Esophagus squamous epithelium (tissue), 5 donors: Measurements from ENCODE around the gene OR2L3. TPM values are rescaled to one million over a fixed set of nuclear protein-coding genes. Genes with fewer than 3 reads are reported as not detected.

Experiments used
- DNase-seq: peaks from one replicate; lab custom pipeline; 2025; lab: John Stamatoyannopoulos, UW
- H3K27ac ChIP-seq, 4 donors: fragments of 200-600 bp; sonication (generic); one replicate each; pipeline ENCODE4 v1.5.1; 2016 to 2019; ENCODE audit warnings: mild to moderate bottlenecking in 1 of 4
- H3K27me3 ChIP-seq, 4 donors: fragments of 200-600 bp; sonication (generic); 1 replicate in 3 of 4; 2 replicates in 1 of 4; pipeline versions ENCODE4 v1.5.1 to v1.6.0; 2017 to 2021; ENCODE audit warnings: antibody characterized with exemption in 1 of 4
- H3K36me3 ChIP-seq, 3 donors: fragments of 200-600 bp; sonication (generic); one replicate each; pipeline ENCODE4 v1.5.1; 2016 to 2019
- H3K4me1 ChIP-seq, 3 donors: fragments of 200-600 bp; sonication (generic); one replicate each; pipeline ENCODE4 v1.5.1; 2017 to 2019
- H3K4me3 ChIP-seq, 4 donors: fragments of 200-600 bp; sonication (generic); 1 replicate in 3 of 4; 2 replicates in 1 of 4; pipeline ENCODE4 v1.5.1; 2016 to 2019; ENCODE audit warnings: mild to moderate bottlenecking in 2 of 4, moderate library complexity in 1 of 4
- H3K9me3 ChIP-seq, 3 donors: fragments of 200-600 bp; sonication (generic); one replicate each; pipeline ENCODE4 v1.5.1; 2016 to 2019
- POLR2A ChIP-seq, 4 donors: fragments of 450-650 bp; IDR thresholded peaks; one replicate each; pipeline ENCODE4 v1.6.1; 2017; ENCODE audit warnings: antibody characterized with exemption in 4 of 4, mild to moderate bottlenecking in 4 of 4, moderate library complexity in 3 of 4
- WGBS, 2 donors: methylation state at CpG; one replicate each; pipeline ENCODE4 v1.1.5; 2018; 5-methylcytosine and 5-hydroxymethylcytosine counted together
- intact Hi-C: fragments of 100-400 bp; cut with DNase I; formaldehyde crosslinking; loops from one replicate; pipeline ENCODE4 v1.15.0; 2022
- small RNA-seq, 4 donors: library from RNA; depleted of rRNA; stranded (forward); fragments of <200 nt; gene quantifications; one replicate each; pipeline ENCODE3, GENCODE V24; 2016
- total RNA-seq, 4 donors: library from RNA; depleted of rRNA; stranded (reverse); fragments of >200 nt; gene quantifications; one replicate each; pipeline ENCODE4 v1.1.0, GENCODE V29; 2016
- TF ChIP-seq, protein P1 (sequence below), 6 experiments: fragments of 450-650 bp in 4 of 6; fragments of 200-600 bp in 2 of 6; sonication (generic) in 2 of 6; IDR thresholded peaks; one replicate each; pipeline ENCODE4 v1.5.1; 2016 to 2019; ENCODE audit warnings: antibody characterized with exemption in 6 of 6, mild to moderate bottlenecking in 4 of 6, moderate library complexity in 4 of 6
- donor health status: DM: yes; HTN: yes; CAD: no.

The OR2L3 gene
- total RNA-seq, 4 donors from 2014 or later, result not detected

DNA sequence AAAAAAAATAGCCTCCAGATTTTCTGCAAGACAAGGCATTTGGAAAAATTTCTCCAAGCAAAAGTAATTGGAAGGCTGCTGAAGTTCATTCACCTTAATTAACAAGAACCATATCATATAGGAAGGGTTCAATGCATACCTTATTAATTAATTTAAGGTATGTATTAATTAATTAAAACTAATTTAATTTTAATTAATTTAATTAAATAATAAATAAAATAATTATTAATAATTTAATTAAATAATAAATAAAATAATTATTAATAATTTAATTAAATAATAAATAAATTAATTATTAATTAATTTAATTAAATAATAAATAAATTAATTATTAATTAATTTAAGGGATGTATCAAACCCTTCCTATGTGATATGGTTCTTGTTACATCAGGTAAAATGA is 56.2 kb downstream of the OR2L3 start:
- no peak overlapping the region for H3K4me3 ChIP-seq
- H3K36me3 ChIP-seq, result no peaks in the 10 kb centered on the region
- H3K4me1 ChIP-seq, result no peaks in the 10 kb centered on the region
- H3K27ac ChIP-seq, result no peak overlapping the region
- no peak for DNase-seq
- TF ChIP-seq, protein P1, sequence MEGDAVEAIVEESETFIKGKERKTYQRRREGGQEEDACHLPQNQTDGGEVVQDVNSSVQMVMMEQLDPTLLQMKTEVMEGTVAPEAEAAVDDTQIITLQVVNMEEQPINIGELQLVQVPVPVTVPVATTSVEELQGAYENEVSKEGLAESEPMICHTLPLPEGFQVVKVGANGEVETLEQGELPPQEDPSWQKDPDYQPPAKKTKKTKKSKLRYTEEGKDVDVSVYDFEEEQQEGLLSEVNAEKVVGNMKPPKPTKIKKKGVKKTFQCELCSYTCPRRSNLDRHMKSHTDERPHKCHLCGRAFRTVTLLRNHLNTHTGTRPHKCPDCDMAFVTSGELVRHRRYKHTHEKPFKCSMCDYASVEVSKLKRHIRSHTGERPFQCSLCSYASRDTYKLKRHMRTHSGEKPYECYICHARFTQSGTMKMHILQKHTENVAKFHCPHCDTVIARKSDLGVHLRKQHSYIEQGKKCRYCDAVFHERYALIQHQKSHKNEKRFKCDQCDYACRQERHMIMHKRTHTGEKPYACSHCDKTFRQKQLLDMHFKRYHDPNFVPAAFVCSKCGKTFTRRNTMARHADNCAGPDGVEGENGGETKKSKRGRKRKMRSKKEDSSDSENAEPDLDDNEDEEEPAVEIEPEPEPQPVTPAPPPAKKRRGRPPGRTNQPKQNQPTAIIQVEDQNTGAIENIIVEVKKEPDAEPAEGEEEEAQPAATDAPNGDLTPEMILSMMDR (IDR thresholded peaks at IDR 0.05), result no peak
- TF ChIP-seq POLR2A (IDR thresholded peaks at IDR 0.05), result no peak
- intact Hi-C loops, result no loop called here
- H3K9me3 ChIP-seq, result no peaks in the 10 kb centered on the region
- H3K27me3 ChIP-seq, result no peaks in the 10 kb centered on the region

DNA sequence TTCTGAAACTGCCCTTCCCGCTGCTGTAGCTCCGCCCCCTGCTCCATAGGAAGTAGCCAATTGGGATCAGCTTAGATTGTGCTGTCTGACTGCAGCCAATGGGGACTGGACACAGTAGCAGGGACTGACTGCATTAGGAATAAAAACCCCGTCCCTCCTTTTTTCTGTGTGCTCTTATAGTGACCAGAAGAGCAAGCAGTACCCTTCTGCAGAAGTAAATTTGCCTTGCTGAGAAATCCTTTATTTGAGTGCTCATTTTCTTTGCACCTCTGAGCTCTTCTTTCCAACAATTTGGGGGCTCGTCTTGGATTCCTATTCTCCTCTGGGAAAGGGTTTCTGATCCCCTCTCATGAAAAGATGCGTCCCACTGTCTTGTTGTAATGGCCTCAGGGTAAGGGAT is 64.5 kb downstream of the OR2L3 start:
- TF ChIP-seq POLR2A (IDR thresholded peaks at IDR 0.05), result no peak
- TF ChIP-seq, protein P1 (IDR thresholded peaks at IDR 0.05), result no peak
- peaks cover 0 to 21% (median 16%) of the 10 kb centered on the region in 3 donors for H3K9me3 ChIP-seq
- H3K27ac ChIP-seq, result no peak overlapping the region
- H3K36me3 ChIP-seq, result no peaks in the 10 kb centered on the region
- intact Hi-C loops, result no loop called here
- no peak for DNase-seq
- H3K27me3 ChIP-seq, result no peaks in the 10 kb centered on the region
- WGBS, 2 donors, result 67 to 88% methylated on average over 4 to 5 of the region's 5 CpGs
- no peaks in the 10 kb centered on the region for H3K4me1 ChIP-seq
- no peak overlapping the region for H3K4me3 ChIP-seq

Small RNAs within 50 kb of the gene (small RNA-seq; reads per million reads assigned to genes)
- 0 reads per million in 4 donors for gene RF00019

Other genes starting within 250 kb of the OR2L3 start
- not detected for gene OR14A16, start 222.7 kb upstream of the OR2L3 start, total RNA-seq
- gene OR11L1, start 204.9 kb upstream of the OR2L3 start, total RNA-seq, result not detected
- 1 to 10 TPM in 1 of 4 donors, under 1 TPM in 2, not detected in 1; 0.19 to 6.5 (median 0.26) TPM for gene TRIM58, start 189.6 kb upstream of the OR2L3 start, total RNA-seq
- gene OR2W3, start 151.2 kb upstream of the OR2L3 start, total RNA-seq, result 1 to 10 TPM in 2 of 4 donors, not detected in 2; 1.5 to 1.8 TPM
- gene OR2T8, start 126.6 kb upstream of the OR2L3 start, total RNA-seq, result under 1 TPM in 1 of 4 donors, not detected in 3; 0.23 TPM
- gene OR2AJ1, start 121.9 kb upstream of the OR2L3 start, total RNA-seq, result not detected
- not detected for gene OR2L8, start 98.0 kb upstream of the OR2L3 start, total RNA-seq
- gene OR2AK2, start 81.6 kb upstream of the OR2L3 start, total RNA-seq, result not detected
- not detected for gene OR2L5, start 33.2 kb upstream of the OR2L3 start, total RNA-seq
- gene OR2L2, start 16.8 kb upstream of the OR2L3 start, total RNA-seq, result not detected
- not detected for gene OR2L13, start 48.3 kb downstream of the OR2L3 start, total RNA-seq
- gene OR2M5, start 98.3 kb downstream of the OR2L3 start, total RNA-seq, result not detected
- gene OR2M2, start 128.0 kb downstream of the OR2L3 start, total RNA-seq, result not detected
- not detected for gene OR2M3, start 150.4 kb downstream of the OR2L3 start, total RNA-seq
- gene OR2M4, start 184.6 kb downstream of the OR2L3 start, total RNA-seq, result not detected
- gene OR2T33, start 231.1 kb downstream of the OR2L3 start, total RNA-seq, result not detected